T follicular helper cell (primary cell): Measurements from ENCODE around the gene AKAP11.
"Not testable (repeated sequence)": the region's sequence is repeated elsewhere in the genome, so short reads cannot be mapped to it uniquely, and the experiment has no call there.

ENCODE experiments used
- DNase-seq: peaks from one replicate; pipeline ENCODE4 v3.0.0-alpha.2; 2020; ENCODE audit warnings: low read depth
- total RNA-seq, 2 experiments: gene quantifications; one replicate each; lab custom pipeline; 2026; lab: John Stamatoyannopoulos, UW

Gene AKAP11
- 115 to 123 reads per million in 2 experiments for total RNA-seq

- peak; percentile 24 for DNase-seq
Measured at GRCh38 chr13:42272115-42272803, at the start of gene AKAP11. TSS of gene AKAP11 (plus strand) at chr13:42272152. CDS start at chr13:42286349, 14,197 bp downstream.

DNA sequence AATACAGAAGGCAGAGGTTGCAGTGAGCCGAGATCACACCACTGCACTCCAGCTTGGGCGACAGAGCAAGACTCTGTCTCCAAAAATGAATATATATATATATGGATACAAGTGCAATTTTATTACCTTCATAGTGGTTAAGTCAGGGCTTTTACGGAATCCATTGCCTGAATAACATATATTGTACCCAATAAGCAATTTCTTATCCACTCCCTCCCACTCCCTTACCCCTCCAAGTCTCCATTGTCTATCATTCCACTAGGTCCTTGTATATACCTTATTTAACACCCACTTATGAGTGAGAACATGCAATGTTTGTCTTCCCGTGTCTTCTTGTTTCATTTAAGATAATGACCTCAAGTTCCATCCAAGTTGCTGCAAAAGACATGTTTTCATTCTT lies 48.3 kb upstream of the AKAP11 start:
- no peak for DNase-seq

DNA sequence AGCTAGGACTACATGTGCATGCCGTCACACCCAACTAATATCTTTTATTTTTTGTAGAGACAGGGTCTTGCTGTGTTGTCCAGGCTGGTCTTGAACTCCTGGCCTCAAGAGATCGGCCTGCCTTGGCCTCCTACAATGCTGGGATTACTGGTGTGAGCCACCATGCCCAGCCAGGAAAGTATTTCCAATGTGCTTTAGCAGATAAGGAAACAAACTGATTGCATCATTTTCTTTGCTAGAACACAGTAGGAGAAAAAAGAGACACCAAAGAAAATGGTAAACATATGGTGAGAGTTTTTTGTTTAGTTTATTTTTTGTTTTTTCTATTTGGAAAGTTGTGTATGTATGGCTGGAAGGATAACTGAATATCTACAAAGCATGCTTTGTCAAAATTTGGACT lies 46.9 kb upstream of the AKAP11 start:
- DNase-seq, result no peak

GRCh38 chr13:42226759-42227158 lies 45.2 kb upstream of the AKAP11 start:
- not testable (repeated sequence) for DNase-seq

DNA sequence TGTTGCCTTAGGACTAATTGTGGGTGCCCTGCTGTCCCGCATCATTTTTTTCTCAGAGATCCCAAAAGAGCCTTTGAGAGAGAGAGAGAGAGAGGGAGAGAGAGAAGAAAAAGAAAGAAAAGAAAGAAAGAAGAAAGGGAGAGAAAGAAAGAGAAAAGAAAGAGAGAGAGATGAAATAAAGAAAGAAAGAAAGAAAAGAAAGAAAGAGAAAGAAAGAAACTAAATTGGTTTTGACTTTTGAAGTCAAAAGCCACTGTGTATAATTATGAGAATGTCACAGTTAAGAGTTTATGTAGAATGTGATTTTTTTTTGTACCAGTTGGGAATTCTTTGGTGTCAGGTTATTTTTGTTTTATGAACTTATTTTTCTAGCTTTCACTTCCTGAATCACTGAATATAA lies 43.4 kb upstream of the AKAP11 start:
- DNase-seq, result no peak

DNA sequence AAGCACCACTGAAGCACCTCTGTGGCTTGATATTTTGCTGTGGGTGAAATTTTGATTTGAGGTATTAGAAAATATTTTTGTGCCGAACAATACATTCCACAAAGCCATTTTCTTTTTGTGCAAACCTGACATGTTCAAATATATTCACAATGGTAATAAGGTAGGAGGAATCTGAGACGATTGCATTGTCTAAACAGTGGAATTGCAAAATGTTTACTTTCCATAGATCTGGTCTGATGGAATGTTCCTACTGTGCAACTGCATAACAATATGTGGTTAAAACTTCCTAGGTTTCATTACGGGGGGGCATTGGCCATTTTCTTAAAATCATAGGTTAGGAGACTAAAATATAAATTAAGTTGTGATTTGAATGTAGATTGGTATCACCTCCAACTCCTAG lies 42.7 kb upstream of the AKAP11 start:
- DNase-seq, result no peak

- DNase-seq, result no peak
Measured at GRCh38 chr13:42232671-42233070, 39.3 kb upstream of the AKAP11 start.

GRCh38 chr13:42233726-42234125 lies 38.2 kb upstream of the AKAP11 start:
- no peak for DNase-seq

DNA sequence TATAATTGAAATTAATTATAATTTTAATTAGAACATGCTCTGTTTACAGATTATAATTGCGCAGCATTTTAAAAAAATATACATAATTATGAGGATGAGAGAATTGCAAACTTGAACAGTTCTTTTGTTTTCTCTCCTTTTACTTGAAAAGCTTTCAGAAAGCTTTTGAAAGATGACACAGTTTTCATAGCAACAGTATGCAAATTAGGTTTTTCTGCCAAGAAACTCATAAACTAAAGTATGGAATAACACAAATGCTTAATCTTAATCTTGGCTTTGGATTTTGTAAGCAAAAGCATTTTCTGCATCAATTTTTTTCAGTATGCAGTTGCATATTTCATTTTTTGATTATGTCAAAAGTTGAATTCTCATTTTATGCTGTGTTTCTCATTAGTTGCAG lies 32.8 kb upstream of the AKAP11 start:
- DNase-seq, result no peak

- DNase-seq, result no peak
Measured at GRCh38 chr13:42239644-42240043, 32.3 kb upstream of the AKAP11 start.

DNA sequence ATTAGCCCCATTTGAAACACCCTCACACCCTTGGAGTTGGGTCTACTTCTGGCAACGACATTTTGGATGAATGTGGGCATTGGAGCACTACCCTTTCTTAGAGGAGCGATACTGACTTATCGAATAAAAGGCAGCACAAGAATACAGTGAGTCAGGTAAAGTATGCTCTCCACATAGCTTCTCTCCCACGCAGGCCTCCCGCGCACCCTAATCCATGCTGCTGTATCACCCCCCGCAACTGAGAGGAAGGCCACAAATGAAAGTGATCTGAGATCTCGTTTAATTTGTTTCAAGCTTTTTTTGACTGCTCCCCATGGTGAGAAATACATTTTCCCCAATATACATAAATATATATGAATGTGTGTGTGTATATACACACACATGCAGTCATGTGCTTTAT lies 25.4 kb upstream of the AKAP11 start:
- no peak for DNase-seq

DNA sequence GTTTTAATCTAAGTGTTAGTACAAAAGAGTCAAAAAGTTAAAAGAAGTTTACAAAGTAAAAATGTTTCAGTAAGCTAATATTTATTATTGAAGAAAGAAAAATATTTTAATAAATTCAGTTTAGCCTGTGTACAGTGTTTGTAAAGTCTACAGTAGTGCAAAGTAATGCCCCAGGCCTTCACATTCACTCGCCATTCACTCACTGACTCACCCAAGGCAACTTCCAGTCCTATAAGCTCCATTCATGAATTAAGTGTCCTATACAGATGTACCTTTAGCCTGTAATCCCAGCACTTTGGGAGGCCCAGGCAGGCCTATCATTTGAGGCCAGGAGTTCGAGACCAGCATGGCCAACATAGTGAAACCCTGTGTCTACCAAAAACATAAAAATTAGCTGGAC lies 24.1 kb upstream of the AKAP11 start:
- no peak for DNase-seq

DNA sequence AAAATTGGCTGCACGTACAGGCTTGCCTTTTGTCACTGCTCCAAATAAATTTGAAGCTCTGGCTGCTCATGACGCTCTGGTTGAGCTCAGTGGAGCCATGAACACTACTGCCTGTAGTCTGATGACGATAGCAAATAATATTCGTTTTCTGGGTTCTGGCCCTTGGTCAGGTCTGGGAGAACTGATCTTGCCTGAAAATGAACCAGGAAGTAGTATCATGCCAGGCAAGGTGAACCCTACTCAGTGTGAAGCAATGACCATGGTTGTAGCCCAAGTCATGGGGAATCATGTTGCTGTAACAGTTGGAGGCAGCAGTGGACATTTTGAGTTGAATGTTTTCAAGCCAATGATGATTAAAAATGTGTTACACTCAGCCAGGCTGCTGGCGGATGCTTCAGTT lies 16.1 kb upstream of the AKAP11 start:
- no peak for DNase-seq

DNA sequence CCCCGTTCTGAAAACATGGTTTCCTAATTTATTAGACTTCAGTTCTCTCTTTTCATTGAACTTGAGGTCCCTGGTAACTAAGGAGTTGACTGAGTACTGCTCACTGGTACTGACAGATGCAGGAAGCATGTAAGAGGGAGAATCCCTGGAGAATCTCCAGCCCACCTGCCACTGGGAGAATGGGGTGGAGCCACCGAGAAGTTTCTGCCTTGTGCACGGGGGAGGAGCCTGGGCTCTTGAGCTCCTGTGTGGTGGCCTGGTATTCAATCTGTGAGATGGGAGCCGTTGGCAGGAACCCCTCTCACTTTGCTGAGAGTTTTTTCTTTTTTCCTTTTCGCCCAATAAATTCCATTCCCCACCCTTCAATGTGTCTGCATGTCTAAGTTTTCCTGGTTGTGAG lies 13.2 kb upstream of the AKAP11 start:
- no peak for DNase-seq

GRCh38 chr13:42259515-42259914 lies 12.4 kb upstream of the AKAP11 start:
- DNase-seq, result no peak

GRCh38 chr13:42260903-42261654 lies 10.9 kb upstream of the AKAP11 start:
- DNase-seq, result no peak

GRCh38 chr13:42266473-42266872 lies 5.5 kb upstream of the AKAP11 start:
- DNase-seq, result no peak

DNA sequence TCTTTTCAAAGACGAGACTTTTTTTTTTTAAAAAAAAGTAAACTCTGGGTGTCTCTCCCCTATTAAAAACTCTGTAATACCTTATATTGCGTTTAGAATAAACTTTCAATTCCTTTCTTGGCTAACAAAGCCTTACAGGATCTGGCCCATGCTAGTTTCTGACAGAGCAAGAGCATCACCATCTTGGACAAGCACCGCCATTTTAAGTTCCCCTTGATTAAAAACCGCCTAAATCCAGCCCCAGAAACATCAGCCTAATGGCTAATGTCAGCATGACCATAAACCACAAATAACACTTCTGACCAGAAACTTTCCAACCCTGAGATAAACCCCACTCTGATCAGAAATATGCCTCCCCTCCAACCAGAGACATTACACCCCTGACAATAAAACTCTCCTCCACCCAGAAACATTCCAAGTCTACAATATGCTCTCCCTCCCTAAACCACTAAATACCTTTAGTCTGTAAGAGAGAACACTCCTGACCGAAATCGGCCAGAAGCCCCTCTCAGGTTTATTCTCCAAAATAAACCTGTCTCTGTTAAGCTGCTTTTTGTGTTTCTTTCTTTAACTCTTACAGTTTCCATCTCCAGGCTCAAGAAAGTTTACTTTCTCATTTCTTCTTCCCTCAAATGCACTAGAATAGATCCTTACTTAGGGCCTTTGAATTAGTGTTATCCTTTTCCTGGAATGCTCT lies 1.6 kb upstream of the AKAP11 start:
- DNase-seq, result no peak

GRCh38 chr13:42270857-42271215 lies 1.1 kb upstream of the AKAP11 start:
- no peak for DNase-seq

DNA sequence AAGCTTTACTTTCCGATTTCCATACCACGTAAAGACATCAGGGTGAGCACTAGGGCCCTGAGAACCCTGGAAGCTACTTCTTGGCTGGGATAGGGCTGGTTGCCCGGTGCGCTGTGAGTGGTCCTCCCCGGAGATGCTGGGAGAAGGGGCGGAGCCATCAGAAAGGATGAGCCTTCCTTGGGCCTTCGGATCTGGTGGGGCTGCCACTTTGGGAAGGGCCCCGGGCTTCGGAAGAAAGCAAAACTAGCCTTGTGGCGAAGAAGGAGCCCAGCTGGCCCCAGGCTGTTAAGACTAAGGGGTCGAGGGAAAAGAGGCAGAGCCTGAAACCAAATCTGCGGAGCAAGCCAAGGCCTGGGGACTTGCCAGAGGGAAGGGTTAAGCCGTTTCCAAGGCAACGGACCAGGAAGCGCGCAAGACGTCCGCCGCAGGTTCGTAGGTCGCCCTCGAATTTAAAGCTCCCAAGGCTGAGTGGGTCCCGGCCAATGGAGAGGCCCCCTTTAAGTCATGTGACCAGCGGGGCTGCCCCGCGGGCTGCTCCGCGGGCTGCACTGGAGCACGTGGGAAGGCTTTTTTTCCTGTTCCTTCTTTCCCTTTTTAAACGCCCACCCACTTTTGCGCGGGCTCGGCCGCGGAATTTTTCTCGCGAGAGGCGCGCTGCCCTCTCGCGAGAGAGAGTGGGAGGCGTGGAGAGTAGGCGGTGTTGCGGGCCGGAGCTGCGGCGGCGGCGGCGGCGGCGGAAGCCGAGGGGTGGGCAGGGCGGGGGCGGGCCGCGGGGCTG lies 426 bp upstream of the AKAP11 start:
- peak; percentile 87 for DNase-seq

DNA sequence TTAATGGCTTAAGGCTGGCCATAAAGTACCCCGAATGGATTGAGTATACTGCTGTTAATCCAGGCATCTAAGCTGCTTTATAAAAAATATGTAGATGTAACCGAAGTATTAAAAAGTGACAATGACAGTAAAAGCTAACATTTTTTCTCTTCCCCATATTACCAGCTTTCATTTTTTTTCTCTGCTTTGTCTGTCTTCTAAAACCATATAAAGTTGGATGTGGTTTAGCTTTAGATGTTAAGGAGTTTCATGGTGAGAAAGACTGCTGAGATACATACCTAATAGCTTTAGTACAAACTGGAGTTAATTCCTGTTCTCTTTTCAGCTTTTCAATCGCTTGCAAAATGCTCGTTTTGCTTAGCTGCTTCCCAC lies 838 bp downstream of the AKAP11 start:
- DNase-seq, result no peak

- no peak for DNase-seq
Measured at GRCh38 chr13:42274386-42275097, 2.6 kb downstream of the AKAP11 start.
